Mesenchymal stem cell (in vitro differentiated cells and primary cell): ENCODE data around the gene TCF12.
A peak's percentile ranks its signal among the peaks of the same experiment; 100 is the strongest.

Experiments used
- DNase-seq: peaks from one replicate; pipeline ENCODE4 v3.0.0-alpha.2; 2013
- H2AFZ ChIP-seq: one replicate; pipeline ENCODE4 v1.6.1; 2013; ENCODE audit warnings: low read depth, mild to moderate bottlenecking, control low read depth, inconsistent platforms, low read length, moderate library complexity
- H2AK5ac ChIP-seq: 2 replicates; pipeline ENCODE4 v1.6.1; 2013; ENCODE audit warnings: low read length, moderate library complexity, mild to moderate bottlenecking, inconsistent platforms; ENCODE audit not compliant: severe bottlenecking
- H2BK120ac ChIP-seq: one replicate; pipeline ENCODE4 v1.6.1; 2013; ENCODE audit warnings: low read depth, mild to moderate bottlenecking, inconsistent platforms, low read length, moderate library complexity
- H2BK12ac ChIP-seq, 2 experiments: one replicate each; pipeline ENCODE4 v1.6.1; 2013; ENCODE audit warnings: inconsistent platforms in 2 of 2, low read length in 2 of 2, mild to moderate bottlenecking in 2 of 2, moderate library complexity in 2 of 2, control low read depth in 1 of 2
- H2BK15ac ChIP-seq: one replicate; pipeline ENCODE4 v1.6.1; 2013; ENCODE audit warnings: mild to moderate bottlenecking, low read depth, inconsistent platforms; ENCODE audit not compliant: poor library complexity, severe bottlenecking
- H2BK5ac ChIP-seq: 2 replicates; pipeline ENCODE4 v1.6.1; 2013; ENCODE audit warnings: low read depth, mild to moderate bottlenecking, low read length, control low read depth, inconsistent platforms; ENCODE audit not compliant: poor library complexity, severe bottlenecking
- H3K14ac ChIP-seq, 2 experiments: one replicate each; pipeline ENCODE4 v1.6.1; 2013; ENCODE audit warnings: inconsistent platforms in 2 of 2, low read length in 2 of 2, control low read depth in 1 of 2, mild to moderate bottlenecking in 1 of 2, moderate library complexity in 1 of 2
- H3K18ac ChIP-seq, 2 experiments: one replicate each; pipeline ENCODE4 v1.6.1; 2013; ENCODE audit warnings: inconsistent platforms in 2 of 2, low read length in 2 of 2, control low read depth in 1 of 2, low read depth in 1 of 2, mild to moderate bottlenecking in 1 of 2
- H3K23ac ChIP-seq, 2 experiments: one replicate each; pipeline ENCODE4 v1.6.1; 2013; ENCODE audit warnings: inconsistent platforms in 2 of 2, low read length in 2 of 2, mild to moderate bottlenecking in 2 of 2, moderate library complexity in 2 of 2, control low read depth in 1 of 2
- H3K27ac ChIP-seq: 2 replicates; pipeline ENCODE4 v1.5.1; 2013; ENCODE audit warnings: mild to moderate bottlenecking, moderate library complexity, low read length, control low read depth, inconsistent platforms; ENCODE audit not compliant: poor library complexity, severe bottlenecking
- H3K27me3 ChIP-seq, 2 experiments: 2 replicates each; pipeline versions ENCODE4 v1.6.1 to v1.7.0; 2013; ENCODE audit warnings: low read length in 2 of 2, mild to moderate bottlenecking in 2 of 2, moderate library complexity in 2 of 2, control low read depth in 1 of 2, inconsistent platforms in 1 of 2; ENCODE audit not compliant: control insufficient read depth in 1 of 2, insufficient read depth in 1 of 2
- H3K36me3 ChIP-seq, 2 experiments: 2 replicates each; pipeline versions ENCODE4 v1.6.1 to v1.7.0; 2013; ENCODE audit warnings: low read length in 2 of 2, control low read depth in 1 of 2, inconsistent platforms in 1 of 2, low read depth in 1 of 2, mild to moderate bottlenecking in 1 of 2; ENCODE audit not compliant: insufficient read depth in 2 of 2, control insufficient read depth in 1 of 2
- H3K4ac ChIP-seq, 2 experiments: one replicate each; pipeline ENCODE4 v1.6.1; 2013; ENCODE audit warnings: inconsistent platforms in 2 of 2, low read length in 2 of 2, mild to moderate bottlenecking in 2 of 2, moderate library complexity in 2 of 2, control low read depth in 1 of 2, low read depth in 1 of 2
- H3K4me1 ChIP-seq: 2 replicates; pipeline ENCODE4 v1.6.1; 2013; ENCODE audit warnings: low read depth, low read length, control low read depth; ENCODE audit not compliant: control insufficient read depth, insufficient read depth
- H3K4me2 ChIP-seq: 2 replicates; pipeline ENCODE4 v1.6.1; 2013; ENCODE audit warnings: low read length, mild to moderate bottlenecking, inconsistent platforms; ENCODE audit not compliant: poor library complexity, severe bottlenecking
- H3K4me3 ChIP-seq, 2 experiments: 2 replicates each; pipeline versions ENCODE4 v1.5.1 to v1.7.0; 2013; ENCODE audit warnings: low read length in 2 of 2, mild to moderate bottlenecking in 2 of 2, control low read depth in 1 of 2, low read depth in 1 of 2; ENCODE audit not compliant: insufficient read depth in 1 of 2
- H3K79me1 ChIP-seq: replicated peaks from 2 replicates; pipeline ENCODE4 v1.6.1; 2013; ENCODE audit warnings: mild to moderate bottlenecking, control low read depth, low read length, inconsistent platforms; ENCODE audit not compliant: poor library complexity, severe bottlenecking
- H3K9ac ChIP-seq: 2 replicates; pipeline ENCODE4 v1.7.0; 2013; ENCODE audit warnings: mild to moderate bottlenecking, low read length, moderate library complexity
- H3K9me3 ChIP-seq: 2 replicates; pipeline ENCODE4 v1.7.0; 2013; ENCODE audit warnings: mild to moderate bottlenecking, low read length; ENCODE audit not compliant: control insufficient read depth
- H4K8ac ChIP-seq: one replicate; pipeline ENCODE4 v1.6.1; 2013; ENCODE audit warnings: inconsistent platforms, mild to moderate bottlenecking, low read length, moderate library complexity
- H4K91ac ChIP-seq: one replicate; pipeline ENCODE4 v1.6.1; 2013; ENCODE audit warnings: mild to moderate bottlenecking, low read length, inconsistent platforms
- WGBS: methylation state at CpG from one replicate; pipeline ENCODE4 v1.1.7; 2013; ENCODE audit warnings: mixed read lengths; 5-methylcytosine and 5-hydroxymethylcytosine counted together

TCF12 gene

GRCh38 chr15:57259568-57260040, 341.2 kb downstream of the TCF12 start:
- Histone ChIP-seq H3K14ac (no peak overlapping the region), H2BK12ac (no peak overlapping the region)

GRCh38 chr15:57263520-57263919, 345.1 kb downstream of the TCF12 start:
- H2AFZ ChIP-seq: no peak overlapping the region
- H2BK120ac ChIP-seq: no peak overlapping the region
- H3K23ac ChIP-seq: no peak overlapping the region

More at GRCh38 chr15:57259568-57260040, 341.2 kb downstream of the TCF12 start:
- Histone ChIP-seq H2BK5ac (no peak overlapping the region), H3K4me3 (no peak overlapping the region), H2AK5ac (no peak overlapping the region), H3K36me3 (peaks cover 4 to 33% of the 10 kb centered on the region in 2 experiments), H3K27me3 (no peaks in the 10 kb centered on the region), H3K9ac (no peak overlapping the region), H3K4me1 (peaks cover 2% of the 10 kb centered on the region), H3K9me3 (no peaks in the 10 kb centered on the region), H3K79me1 (peaks cover 17% of the 10 kb centered on the region), H3K4me2 (no peak overlapping the region), H4K91ac (no peak overlapping the region), H3K23ac (no peak overlapping the region), H3K4ac (no peak overlapping the region), H3K18ac (peak overlapping the region in 1 of 2 experiments; percentile 30), H2BK15ac (no peak overlapping the region), H2AFZ (no peak overlapping the region), H4K8ac (no peak overlapping the region), H3K27ac (no peak overlapping the region), H2BK120ac (no peak overlapping the region)
- no peak for DNase-seq
- WGBS: 27% methylated on average over 5 of the region's 6 CpGs

GRCh38 chr15:57272771-57273357, 354.4 kb downstream of the TCF12 start:
- no peak overlapping the region for H2AK5ac ChIP-seq
- H3K27ac ChIP-seq: no peak overlapping the region
- no peak overlapping the region for H3K4ac ChIP-seq
- peaks cover 19% of the 10 kb centered on the region for H3K79me1 ChIP-seq
- 100% methylated on average over 8 of the region's 9 CpGs for WGBS
- H3K9me3 ChIP-seq: no peaks in the 10 kb centered on the region
- no peak overlapping the region for H4K91ac ChIP-seq
- DNase-seq: no peak
- no peak overlapping the region for H3K18ac ChIP-seq
- H3K14ac ChIP-seq: no peak overlapping the region
- no peak overlapping the region for H3K4me2 ChIP-seq
- no peak overlapping the region for H2BK5ac ChIP-seq
- no peak overlapping the region for H3K4me3 ChIP-seq
- no peak overlapping the region for H2AFZ ChIP-seq
- no peak overlapping the region for H2BK12ac ChIP-seq
- H2BK15ac ChIP-seq: no peak overlapping the region
- no peak overlapping the region for H4K8ac ChIP-seq
- H3K27me3 ChIP-seq: no peaks in the 10 kb centered on the region
- no peak overlapping the region for H3K23ac ChIP-seq
- peaks cover 19 to 49% of the 10 kb centered on the region in 2 experiments for H3K36me3 ChIP-seq
- no peak overlapping the region for H3K9ac ChIP-seq
- no peaks in the 10 kb centered on the region for H3K4me1 ChIP-seq
- H2BK120ac ChIP-seq: no peak overlapping the region

More at GRCh38 chr15:57263520-57263919, 345.1 kb downstream of the TCF12 start:
- H3K9me3 ChIP-seq: no peaks in the 10 kb centered on the region
- peaks cover 8% of the 10 kb centered on the region for H3K79me1 ChIP-seq
- H3K4me3 ChIP-seq: no peak overlapping the region
- peaks cover 6 to 58% of the 10 kb centered on the region in 2 experiments for H3K36me3 ChIP-seq
- no peak overlapping the region for H3K4me2 ChIP-seq
- H3K18ac ChIP-seq: no peak overlapping the region
- H4K91ac ChIP-seq: no peak overlapping the region
- H3K4me1 ChIP-seq: peaks cover 2% of the 10 kb centered on the region
- no peak overlapping the region for H3K9ac ChIP-seq
- no peak overlapping the region for H3K14ac ChIP-seq
- H2BK12ac ChIP-seq: no peak overlapping the region
- H3K27me3 ChIP-seq: no peaks in the 10 kb centered on the region
- no peak overlapping the region for H3K4ac ChIP-seq
- 17% methylated on average over 1 of the region's 3 CpGs for WGBS
- no peak overlapping the region for H2BK5ac ChIP-seq
- no peak overlapping the region for H3K27ac ChIP-seq
- H2BK15ac ChIP-seq: no peak overlapping the region
- H2AK5ac ChIP-seq: no peak overlapping the region
- no peak for DNase-seq
- no peak overlapping the region for H4K8ac ChIP-seq

GRCh38 chr15:57273402-57273801, 355.0 kb downstream of the TCF12 start:
- H3K23ac ChIP-seq: no peak overlapping the region
- H3K18ac ChIP-seq: no peak overlapping the region
- DNase-seq: no peak
- no peak overlapping the region for H2AK5ac ChIP-seq
- H4K91ac ChIP-seq: no peak overlapping the region
- no peak overlapping the region for H3K4ac ChIP-seq
- H2BK5ac ChIP-seq: no peak overlapping the region
- no peak overlapping the region for H3K27ac ChIP-seq
- no peak overlapping the region for H4K8ac ChIP-seq
- H3K27me3 ChIP-seq: no peaks in the 10 kb centered on the region
- H3K79me1 ChIP-seq: peaks cover 19% of the 10 kb centered on the region
- no peak overlapping the region for H2BK120ac ChIP-seq
- H3K9me3 ChIP-seq: no peaks in the 10 kb centered on the region
- no peak overlapping the region for H2BK12ac ChIP-seq
- no peak overlapping the region for H3K14ac ChIP-seq
- no peak overlapping the region for H3K9ac ChIP-seq
- H3K4me2 ChIP-seq: no peak overlapping the region
- H3K36me3 ChIP-seq: peaks cover 19 to 46% of the 10 kb centered on the region in 2 experiments
- H2BK15ac ChIP-seq: no peak overlapping the region
- WGBS: 62% methylated on average over 1 of the region's 1 CpG
- no peak overlapping the region for H2AFZ ChIP-seq
- no peaks in the 10 kb centered on the region for H3K4me1 ChIP-seq
- no peak overlapping the region for H3K4me3 ChIP-seq
